ENCODE data around the gene COL23A1.

COL23A1 gene

GRCh38 chr5:178403956-178404600 is 186.1 kb downstream of the COL23A1 start:
- no peak for DNase-seq (ENCODE audit: low read depth in 2 of 2, low spot score in 1 of 2)

DNA sequence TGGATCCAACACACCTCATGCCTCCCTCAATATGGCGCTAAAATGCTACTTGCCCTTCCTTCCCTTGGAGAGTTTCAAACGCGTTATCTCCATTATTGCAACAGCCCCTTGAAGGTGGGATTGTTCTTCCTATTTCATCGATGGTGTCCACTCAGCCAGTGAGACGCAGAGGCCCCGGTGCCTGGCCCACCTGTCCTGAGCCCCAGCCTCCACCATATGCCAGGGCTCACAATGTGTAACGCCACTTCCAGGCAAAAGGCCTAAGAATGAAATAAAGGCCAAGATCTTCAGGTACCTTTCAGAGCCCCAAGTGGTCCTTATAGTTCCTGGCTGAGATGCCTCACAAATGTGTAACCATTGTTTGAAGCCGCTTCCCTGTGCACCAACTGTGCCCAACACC is 186.8 kb downstream of the COL23A1 start:
- DNase-seq (ENCODE audit: low read depth in 2 of 2, low spot score in 1 of 2), result no peak

GRCh38 chr5:178399701-178400095 is 190.5 kb downstream of the COL23A1 start:
- no peak for DNase-seq (ENCODE audit: low read depth in 2 of 2, low spot score in 1 of 2)

- DNase-seq (ENCODE audit: low read depth in 2 of 2, low spot score in 1 of 2), result no peak
These were observed 191.1 kb downstream of the COL23A1 start for GRCh38 chr5:178398901-178399700.

DNA sequence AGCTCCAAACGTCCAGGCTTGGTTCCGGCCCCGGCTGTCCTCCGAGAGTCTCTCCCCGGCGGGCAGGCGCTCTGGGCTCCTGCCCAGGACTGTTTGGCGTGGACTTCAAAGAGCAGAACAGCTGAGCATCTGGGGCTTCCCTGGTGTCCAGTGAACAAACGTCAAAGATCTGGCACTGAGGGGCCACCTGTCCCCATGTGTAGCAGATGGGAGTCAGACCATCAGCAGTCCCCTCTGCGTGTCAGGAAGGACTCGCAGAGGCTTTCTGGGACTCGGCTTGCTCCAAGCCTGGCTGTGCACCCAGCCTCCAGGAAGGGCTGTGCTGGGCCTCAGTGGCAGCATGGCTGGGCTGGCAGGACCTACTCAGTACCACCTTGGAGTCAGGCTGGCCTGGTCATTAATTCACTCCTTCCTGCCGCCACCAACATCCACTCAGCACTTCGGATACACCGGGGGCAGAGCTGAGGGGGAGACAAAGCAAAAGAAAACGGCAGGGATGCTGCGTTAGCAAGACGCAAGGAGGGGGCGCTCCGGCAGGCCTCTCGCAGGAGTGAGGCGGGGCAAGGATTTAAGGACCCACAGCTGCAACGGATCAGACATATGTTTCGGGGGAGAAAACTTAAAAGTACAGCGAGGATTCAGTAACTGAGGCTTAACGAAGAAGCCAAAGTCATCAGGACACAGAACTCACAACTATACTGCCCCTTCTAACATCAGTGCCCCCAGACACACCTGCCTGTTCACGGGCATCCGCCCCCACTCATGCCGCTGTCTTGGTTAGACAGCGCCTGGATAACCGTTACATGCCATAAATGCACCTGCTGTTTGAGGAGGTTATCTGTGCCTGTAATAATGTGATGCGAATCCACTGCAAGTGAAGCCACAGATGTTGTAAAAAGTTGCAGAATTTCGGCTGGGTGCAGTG is 193.1 kb downstream of the COL23A1 start:
- DNase-seq (ENCODE audit: low read depth in 2 of 2, low spot score in 1 of 2), result no peak

DNA sequence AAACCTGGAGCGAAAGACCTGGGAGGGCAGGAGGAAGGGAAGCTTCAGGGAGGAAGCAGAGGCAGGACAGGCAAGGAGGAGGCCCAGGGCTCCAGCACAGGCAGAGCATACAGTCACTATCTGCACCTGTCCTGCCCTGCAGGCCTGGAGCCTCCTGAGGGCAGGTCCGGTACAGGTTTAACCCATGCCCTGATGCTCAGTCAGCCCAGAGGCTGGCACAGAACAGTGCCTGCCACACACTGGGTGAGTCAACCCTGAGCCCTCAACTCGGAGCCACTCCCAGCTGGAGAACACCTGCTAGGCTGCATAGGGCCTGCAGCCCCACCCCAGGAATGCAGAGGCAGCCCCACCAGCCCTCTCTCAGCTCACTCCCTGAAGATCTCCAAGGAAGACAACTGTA is 196.1 kb downstream of the COL23A1 start:
- DNase-seq (ENCODE audit: low read depth in 2 of 2, low spot score in 1 of 2), result no peak

- no peak for DNase-seq (ENCODE audit: low read depth in 2 of 2, low spot score in 1 of 2)
These were observed 197.2 kb downstream of the COL23A1 start for GRCh38 chr5:178392931-178393394.

DNA sequence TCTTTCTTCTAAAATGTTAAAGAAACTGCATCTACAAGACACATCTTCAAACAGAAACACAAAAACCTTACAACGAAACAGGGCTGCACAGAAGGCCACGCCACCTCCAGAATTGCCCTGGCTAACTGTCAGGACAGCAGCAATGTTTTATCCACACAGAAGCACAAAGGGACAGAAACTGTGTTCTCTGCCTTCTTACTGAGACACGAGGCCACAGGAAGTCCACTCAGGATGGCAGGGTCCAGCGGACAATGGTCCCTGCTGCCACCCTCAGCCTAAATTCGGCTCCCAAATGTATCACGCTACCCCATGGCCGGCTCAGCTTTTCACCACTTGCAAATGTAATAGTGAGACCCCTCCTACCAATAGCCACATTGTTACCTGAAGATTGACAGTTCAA is 197.8 kb downstream of the COL23A1 start:
- DNase-seq (ENCODE audit: low read depth in 2 of 2, low spot score in 1 of 2), result no peak

DNA sequence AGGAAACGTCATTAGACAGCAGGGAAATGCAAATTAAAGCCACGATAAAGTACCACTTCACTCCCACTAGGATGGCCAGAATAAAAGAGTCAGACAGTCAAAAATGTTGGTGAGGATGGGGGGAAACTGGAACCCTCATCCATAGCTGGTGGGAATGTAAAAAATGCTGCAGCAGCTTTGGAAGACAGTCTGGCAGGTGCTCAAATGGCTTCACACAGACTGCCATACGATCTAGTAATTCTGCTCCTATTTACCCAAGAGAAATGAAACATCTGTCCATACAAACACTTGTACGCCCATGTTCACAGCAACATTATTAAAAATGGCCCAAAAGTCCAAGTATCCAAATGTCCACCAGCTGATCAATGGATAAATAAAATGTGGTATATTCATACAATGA is 198.7 kb downstream of the COL23A1 start:
- no peak for DNase-seq (ENCODE audit: low read depth in 2 of 2, low spot score in 1 of 2)

- no peak for DNase-seq (ENCODE audit: low read depth in 2 of 2, low spot score in 1 of 2)
These were observed 200.4 kb downstream of the COL23A1 start for GRCh38 chr5:178389796-178390195.

GRCh38 chr5:178389026-178389729 is 201.0 kb downstream of the COL23A1 start:
- DNase-seq (ENCODE audit: low read depth in 2 of 2, low spot score in 1 of 2), result no peak

GRCh38 chr5:178388386-178389025 is 201.7 kb downstream of the COL23A1 start:
- DNase-seq (ENCODE audit: low read depth in 2 of 2, low spot score in 1 of 2), result no peak

GRCh38 chr5:178387856-178388190 is 202.4 kb downstream of the COL23A1 start:
- no peak for DNase-seq (ENCODE audit: low read depth in 2 of 2, low spot score in 1 of 2)

DNA sequence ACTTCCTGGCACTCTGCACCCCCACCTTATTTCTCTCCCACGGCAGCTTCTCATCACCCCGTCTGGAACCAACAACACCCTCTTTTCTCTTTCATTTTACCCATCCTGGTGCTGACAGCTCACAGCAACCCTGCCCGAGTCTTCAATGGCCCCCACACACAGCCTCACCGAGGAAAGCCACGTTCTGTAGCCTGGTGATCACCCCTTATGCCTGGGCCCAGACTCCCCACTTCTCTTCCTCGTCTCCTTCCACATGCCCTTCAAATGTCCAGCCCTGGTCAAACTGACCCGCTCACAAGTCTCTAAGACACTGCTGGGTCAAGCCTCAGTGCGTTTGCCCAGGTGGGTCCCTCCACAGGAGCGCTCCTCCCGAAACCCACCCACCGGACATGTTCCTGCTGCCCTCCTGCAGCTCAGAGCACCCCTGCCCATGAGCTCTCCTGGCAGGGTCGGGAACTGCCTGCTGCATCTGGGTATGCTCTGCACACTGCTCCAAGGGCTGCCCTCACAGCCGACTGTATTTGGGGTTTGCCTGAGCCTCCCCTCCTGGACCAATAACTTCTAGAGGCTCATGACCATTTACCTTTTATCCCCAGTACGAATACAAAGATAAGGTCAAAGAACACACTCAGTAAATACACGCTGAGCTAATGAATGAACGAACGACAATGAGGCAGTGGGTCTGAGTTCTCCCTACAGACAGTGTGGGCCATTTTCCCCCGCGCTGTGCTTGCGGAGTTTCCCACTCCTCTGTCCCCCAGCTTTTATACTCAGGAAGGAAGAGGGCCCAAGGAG is 202.9 kb downstream of the COL23A1 start:
- no peak for DNase-seq (ENCODE audit: low read depth in 2 of 2, low spot score in 1 of 2)

- DNase-seq (ENCODE audit: low read depth in 2 of 2, low spot score in 1 of 2), result no peak
These were observed 203.8 kb downstream of the COL23A1 start for GRCh38 chr5:178386336-178386931.

DNA sequence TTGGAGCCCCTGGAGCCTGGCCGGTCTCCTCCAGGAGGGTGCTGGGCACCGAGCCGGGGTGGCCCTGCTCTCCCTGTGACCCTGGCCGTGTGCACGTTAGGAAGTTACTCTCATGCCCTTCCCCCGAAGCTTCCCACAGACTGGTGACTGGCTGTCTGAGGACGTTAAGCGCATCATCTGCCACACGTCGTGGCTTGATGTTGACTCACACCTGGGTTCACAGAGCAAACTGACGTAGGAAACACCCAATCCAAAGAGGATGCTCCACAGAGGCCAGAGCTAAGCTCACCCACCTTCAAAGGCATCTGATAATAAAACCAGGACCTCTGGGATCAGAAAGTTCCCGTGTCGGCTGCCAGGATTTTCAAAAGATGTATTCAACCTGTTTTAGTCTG is 204.7 kb downstream of the COL23A1 start:
- no peak for DNase-seq (ENCODE audit: low read depth in 2 of 2, low spot score in 1 of 2)

DNA sequence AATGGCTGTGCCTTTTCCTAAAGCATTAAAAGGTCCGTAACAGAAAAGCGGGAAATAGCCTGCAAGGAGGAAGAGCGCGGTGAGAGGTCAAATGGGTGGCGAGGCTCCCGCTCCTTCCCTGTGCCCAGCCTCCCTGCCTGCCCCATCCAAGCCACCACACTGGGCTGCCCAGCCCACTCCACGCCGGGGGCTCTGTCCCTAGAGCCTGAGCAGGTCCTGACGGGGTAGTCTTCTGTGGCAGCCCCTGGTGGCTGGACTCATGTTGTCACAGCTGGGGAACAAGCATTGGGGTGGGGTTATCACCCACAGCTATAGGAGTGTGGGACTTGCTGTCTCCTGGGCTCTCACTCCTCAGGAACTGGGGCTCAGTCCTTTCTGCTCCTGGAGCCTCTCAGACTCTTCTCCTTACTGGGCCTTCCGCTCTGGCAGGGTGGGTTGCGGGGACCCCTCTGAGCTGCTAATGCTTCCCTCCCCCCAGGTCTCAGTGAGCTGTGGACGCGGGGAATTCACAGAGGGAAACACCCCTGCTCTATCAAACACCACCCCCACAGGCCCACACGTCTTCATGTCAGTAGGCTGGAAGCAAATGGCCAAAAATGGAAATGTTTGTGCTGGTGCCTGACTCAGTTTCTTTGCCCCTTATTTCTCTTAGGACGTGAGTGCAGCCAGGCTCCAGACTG is 205.2 kb downstream of the COL23A1 start:
- no peak for DNase-seq (ENCODE audit: low read depth in 2 of 2, low spot score in 1 of 2)

DNA sequence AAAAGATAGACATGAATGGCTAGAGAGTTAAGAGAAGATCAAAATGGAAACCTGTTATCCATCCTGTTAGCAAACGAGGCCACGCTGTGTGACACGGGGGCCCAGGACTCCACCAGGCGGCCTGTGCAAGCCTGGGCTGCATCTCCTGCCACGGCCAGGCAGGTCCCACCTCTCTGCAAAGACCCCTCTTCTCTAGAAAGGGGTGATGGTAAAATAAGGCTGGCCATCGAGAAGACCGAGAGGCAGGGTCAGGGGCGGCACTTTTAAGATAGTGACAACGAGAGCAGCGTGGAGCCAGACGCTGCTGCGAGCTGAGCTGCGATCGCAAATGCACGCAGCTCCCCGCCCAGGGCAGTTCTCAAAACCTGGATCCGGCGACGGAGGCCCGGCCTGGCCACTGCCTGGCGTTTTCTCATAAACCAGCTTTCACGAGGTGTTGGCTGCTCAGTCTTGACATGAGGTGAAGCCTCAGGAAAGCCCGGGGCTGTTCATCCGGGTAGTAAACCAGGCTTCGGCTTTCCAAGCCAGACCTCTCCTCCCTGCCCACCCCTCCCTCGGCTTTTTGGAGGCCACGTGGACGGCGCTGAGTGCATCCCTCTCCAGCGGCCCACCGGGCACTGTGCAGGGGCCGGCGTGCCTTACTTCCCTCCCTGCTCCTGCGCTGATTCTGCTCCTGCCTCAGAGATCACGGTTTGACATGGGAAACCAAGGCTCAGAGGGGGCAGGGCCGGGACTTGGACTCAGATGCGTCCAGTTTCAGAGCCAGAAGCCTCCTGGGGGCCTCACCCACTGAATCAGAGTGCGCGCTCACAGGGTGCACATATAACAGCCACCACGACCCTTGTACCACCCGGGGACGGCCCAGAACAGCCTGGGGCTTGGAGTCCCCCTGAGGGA is 206.0 kb downstream of the COL23A1 start:
- no peak for DNase-seq (ENCODE audit: low read depth in 2 of 2, low spot score in 1 of 2)

Data from stimulated activated CD8-positive, alpha-beta memory T cell treated with anti-CD3 and anti-CD28 coated beads, Interleukin-4, amount 100 ng/mL, for 4 hours (primary cell).